ENCODE measurements around the gene CDC42EP1.

- no peak for TF ChIP-seq CTCF (IDR thresholded peaks at IDR 0.05)
- TF ChIP-seq TAF1 (IDR thresholded peaks at IDR 0.05; ENCODE audit: borderline replicate concordance, low read depth, low read length) = no peak
- TF ChIP-seq EZH2phosphoT487 (IDR thresholded peaks at IDR 0.05; ENCODE audit: borderline replicate concordance, low read depth) = no peak
- TF ChIP-seq POLR2AphosphoS5 (IDR thresholded peaks at IDR 0.05; ENCODE audit: low read depth, low read length) = no peak
- TF ChIP-seq GABPA (IDR thresholded peaks at IDR 0.05; ENCODE audit: low read depth) = no peak
- TF ChIP-seq, protein P1, sequence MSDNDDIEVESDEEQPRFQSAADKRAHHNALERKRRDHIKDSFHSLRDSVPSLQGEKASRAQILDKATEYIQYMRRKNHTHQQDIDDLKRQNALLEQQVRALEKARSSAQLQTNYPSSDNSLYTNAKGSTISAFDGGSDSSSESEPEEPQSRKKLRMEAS (IDR thresholded peaks at IDR 0.05; ENCODE audit: low read depth) = no peak
- no peak for TF ChIP-seq EP300 (IDR thresholded peaks at IDR 0.05; ENCODE audit: borderline replicate concordance in 1 of 2, low read depth in 1 of 2, low read length in 1 of 2)
- TF ChIP-seq REST (IDR thresholded peaks at IDR 0.05; ENCODE audit: low read depth, low read length) = no peak
- no peak for TF ChIP-seq ELF1 (IDR thresholded peaks at IDR 0.05)
- no peak for TF ChIP-seq SMC3 (IDR thresholded peaks at IDR 0.05; ENCODE audit: low read depth, low read length)
- no peak for TF ChIP-seq NRF1 (IDR thresholded peaks at IDR 0.05; ENCODE audit: low read depth, low read length)
- no peak for TF ChIP-seq PBX3 (IDR thresholded peaks at IDR 0.05)
- TF ChIP-seq, protein P2, sequence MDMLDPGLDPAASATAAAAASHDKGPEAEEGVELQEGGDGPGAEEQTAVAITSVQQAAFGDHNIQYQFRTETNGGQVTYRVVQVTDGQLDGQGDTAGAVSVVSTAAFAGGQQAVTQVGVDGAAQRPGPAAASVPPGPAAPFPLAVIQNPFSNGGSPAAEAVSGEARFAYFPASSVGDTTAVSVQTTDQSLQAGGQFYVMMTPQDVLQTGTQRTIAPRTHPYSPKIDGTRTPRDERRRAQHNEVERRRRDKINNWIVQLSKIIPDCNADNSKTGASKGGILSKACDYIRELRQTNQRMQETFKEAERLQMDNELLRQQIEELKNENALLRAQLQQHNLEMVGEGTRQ (IDR thresholded peaks at IDR 0.05; ENCODE audit: borderline replicate concordance, low read depth, low read length) = no peak
These were observed 17.7 kb downstream of the CDC42EP1 start for GRCh38 chr22:37578002-37578401.

Data from SK-N-SH (cell line).